T-helper 2 cell treated with Interferon-gamma antibody and Interleukin-4, amounts not matched to agents 5 μg/mL and 100 μg/mL, for 36 hours (primary cell): ENCODE results near the gene UBASH3B.
"Not testable (repeated sequence)": the region's sequence is repeated elsewhere in the genome, so short reads cannot be mapped to it uniquely, and the experiment has no call there.

Experiments used
- DNase-seq: peaks from one replicate; pipeline ENCODE4 v3.0.0; 2021; ENCODE audit warnings: low spot score
- H3K27ac Mint-ChIP-seq: one replicate; pipeline ENCODE4 v1.8.0; 2021; ENCODE audit warnings: mild to moderate bottlenecking, mixed read lengths
- H3K27me3 Mint-ChIP-seq: one replicate; pipeline ENCODE4 v1.8.0; 2021; ENCODE audit warnings: low read depth, mixed read lengths
- H3K36me3 Mint-ChIP-seq: one replicate; pipeline ENCODE4 v1.8.0; 2021; ENCODE audit warnings: low read depth, mixed read lengths
- H3K4me1 Mint-ChIP-seq: one replicate; pipeline ENCODE4 v1.8.0; 2021; ENCODE audit warnings: low read depth, mixed read lengths
- H3K4me3 Mint-ChIP-seq: one replicate; pipeline ENCODE4 v1.8.0; 2022; ENCODE audit warnings: mild to moderate bottlenecking, moderate library complexity, mixed read lengths
- H3K9me3 Mint-ChIP-seq: one replicate; pipeline ENCODE4 v1.8.0; 2021; ENCODE audit warnings: mixed read lengths

UBASH3B gene

DNA sequence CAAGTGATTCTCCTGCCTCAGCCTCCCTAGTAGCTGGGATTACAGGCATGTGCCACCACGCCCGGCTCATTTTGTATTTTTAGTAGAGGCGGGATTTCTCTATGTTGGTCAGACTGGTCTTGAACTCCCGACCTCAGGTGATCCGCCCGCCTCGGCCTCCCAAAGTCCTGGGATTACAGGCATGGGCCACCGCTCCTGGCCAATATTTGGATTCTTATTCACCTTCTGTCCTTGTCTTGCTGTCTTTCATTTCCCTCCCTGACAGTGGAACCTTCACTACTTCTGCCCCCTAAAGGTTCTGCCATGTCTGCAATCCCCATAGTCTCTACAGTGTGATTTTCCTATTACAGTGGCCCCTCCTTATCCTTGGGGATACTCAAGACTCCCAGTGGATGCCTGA lies 75.2 kb downstream of the UBASH3B start:
- not testable (repeated sequence) for H3K36me3 Mint-ChIP-seq, H3K4me3 Mint-ChIP-seq, H3K27ac Mint-ChIP-seq, H3K27me3 Mint-ChIP-seq, H3K9me3 Mint-ChIP-seq, DNase-seq
- peaks cover 51% of the 10 kb centered on the region for H3K4me1 Mint-ChIP-seq

DNA sequence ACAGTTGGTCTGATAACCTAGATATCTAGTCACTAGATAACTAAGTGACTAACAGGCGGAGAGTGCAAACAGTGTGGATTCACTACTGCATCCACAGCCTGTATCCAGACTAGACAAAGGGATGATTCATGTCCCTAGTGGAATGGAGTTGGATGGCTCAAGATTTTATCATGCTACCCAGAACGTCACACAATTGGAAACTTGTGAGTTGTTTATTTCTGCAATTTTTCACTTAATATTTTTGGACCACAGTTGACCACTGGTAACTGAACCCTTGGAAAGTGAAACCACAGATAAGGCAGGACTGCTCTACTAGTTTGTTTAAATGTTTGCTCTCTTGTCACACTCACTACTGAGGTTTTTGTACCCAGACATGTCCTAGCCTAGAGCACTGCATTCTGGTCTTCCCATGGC lies 76.0 kb downstream of the UBASH3B start:
- Mint-ChIP-seq H3K4me1 (peaks cover 44% of the 10 kb centered on the region), H3K9me3 (no peaks in the 10 kb centered on the region), H3K36me3 (peaks cover 2% of the 10 kb centered on the region), H3K27me3 (no peaks in the 10 kb centered on the region), H3K27ac (no peak overlapping the region), H3K4me3 (no peak overlapping the region)
- DNase-seq, result no peak

DNA sequence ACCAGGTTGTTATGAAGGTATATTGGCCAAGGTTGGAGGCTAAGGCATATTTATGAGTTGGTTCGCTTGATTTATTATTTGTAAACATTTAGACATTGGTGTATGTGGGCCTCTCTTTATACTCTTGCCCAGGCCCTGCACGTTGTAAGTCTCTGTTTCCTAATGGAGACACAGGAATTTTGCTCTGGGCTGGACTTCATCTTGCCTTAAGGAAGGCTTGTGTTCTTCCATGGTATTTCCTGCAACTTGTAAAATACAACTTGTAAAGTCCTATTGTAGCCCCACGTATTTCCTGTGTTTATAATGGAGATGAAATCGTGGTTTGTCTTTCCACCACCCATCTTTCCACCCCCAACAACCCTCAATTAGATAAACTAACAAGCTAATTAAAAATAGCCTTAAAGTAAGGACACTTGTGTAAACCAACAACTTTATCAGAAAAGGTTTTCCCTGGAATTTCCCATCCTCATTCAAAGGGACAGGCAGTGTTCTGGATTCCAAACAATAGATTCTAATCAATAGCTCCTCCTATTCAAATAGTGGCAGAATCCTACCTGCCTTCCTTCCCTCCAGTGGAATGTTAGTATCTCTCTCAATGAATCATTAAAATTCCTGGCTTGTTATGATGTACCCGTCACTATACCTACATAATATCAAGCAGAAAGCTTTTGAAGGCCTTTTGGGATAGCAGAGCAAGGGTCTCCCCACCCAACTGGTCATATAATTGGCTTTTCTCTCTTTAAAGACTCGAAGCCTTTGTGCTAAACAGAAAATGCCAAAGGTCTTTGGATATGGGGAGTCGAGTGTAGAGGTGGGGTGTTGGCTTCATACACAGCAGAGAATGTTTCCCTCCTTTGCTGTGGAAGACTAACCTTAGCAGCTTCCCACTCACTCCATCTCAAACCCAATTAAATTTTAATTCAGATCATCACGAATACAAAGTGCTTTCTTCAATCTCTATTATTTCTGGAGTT lies 77.1 kb downstream of the UBASH3B start:
- Mint-ChIP-seq H3K36me3 (peaks cover 2% of the 10 kb centered on the region), H3K27me3 (no peaks in the 10 kb centered on the region), H3K9me3 (no peaks in the 10 kb centered on the region), H3K4me3 (no peak overlapping the region), H3K27ac (no peak overlapping the region), H3K4me1 (peaks cover 33% of the 10 kb centered on the region)
- no peak for DNase-seq

DNA sequence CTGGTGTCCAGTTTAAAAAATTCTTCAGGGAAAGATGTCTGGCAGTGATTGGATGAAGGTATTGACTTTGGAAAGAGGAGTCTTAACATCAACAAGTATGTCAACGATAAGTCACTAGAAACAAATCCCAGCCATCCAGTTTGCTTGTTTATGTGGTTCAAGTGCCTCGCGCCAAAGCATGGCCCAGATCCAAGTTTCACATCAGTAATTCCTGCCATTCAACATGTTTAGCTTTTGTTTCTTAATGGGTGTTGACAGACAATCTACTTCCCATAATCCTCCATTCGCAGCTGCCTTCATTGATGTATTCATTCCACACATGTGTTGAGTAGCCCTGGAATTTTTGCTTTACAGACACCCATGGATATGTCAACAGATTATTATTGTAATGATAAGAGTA lies 77.8 kb downstream of the UBASH3B start:
- H3K27ac Mint-ChIP-seq, result no peak overlapping the region
- peaks cover 2% of the 10 kb centered on the region for H3K36me3 Mint-ChIP-seq
- H3K4me3 Mint-ChIP-seq, result no peak overlapping the region
- DNase-seq, result no peak
- no peaks in the 10 kb centered on the region for H3K9me3 Mint-ChIP-seq
- peaks cover 29% of the 10 kb centered on the region for H3K4me1 Mint-ChIP-seq
- H3K27me3 Mint-ChIP-seq, result no peaks in the 10 kb centered on the region

DNA sequence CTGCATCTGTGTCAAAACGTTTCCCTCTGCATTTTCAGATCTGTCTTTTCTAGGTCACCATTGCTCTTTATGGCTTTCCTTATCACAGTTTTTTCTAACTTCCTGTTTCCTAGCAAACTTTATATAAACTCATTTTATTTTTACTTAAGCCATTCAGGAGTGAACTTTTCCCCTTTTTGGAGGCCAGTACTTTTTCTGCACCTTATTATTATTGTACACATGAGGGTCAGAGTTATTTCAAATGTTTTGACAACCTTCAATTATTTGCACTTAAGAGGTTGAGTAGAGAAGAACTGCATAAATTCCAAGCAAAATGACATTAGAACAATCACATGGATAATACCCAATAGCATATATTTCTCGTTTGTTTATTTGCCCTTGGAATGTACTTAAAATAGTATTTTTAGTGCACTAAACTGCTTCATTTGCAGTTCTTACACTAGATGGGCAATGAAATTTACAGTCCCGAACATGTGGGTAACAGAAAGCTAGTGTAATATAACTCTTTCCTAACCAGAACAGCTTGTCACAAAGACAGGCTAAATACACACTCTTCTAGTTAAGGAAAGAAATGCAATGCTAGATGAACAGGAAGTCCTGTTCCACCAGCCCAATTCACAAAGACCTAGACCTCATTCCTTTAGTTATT lies 79.5 kb downstream of the UBASH3B start:
- H3K9me3 Mint-ChIP-seq, result no peaks in the 10 kb centered on the region
- H3K27me3 Mint-ChIP-seq, result peaks cover 5% of the 10 kb centered on the region
- H3K4me1 Mint-ChIP-seq, result peaks cover 24% of the 10 kb centered on the region
- no peak overlapping the region for H3K4me3 Mint-ChIP-seq
- DNase-seq, result no peak
- peaks cover 2% of the 10 kb centered on the region for H3K36me3 Mint-ChIP-seq
- peak overlapping the region; percentile 4 for H3K27ac Mint-ChIP-seq

DNA sequence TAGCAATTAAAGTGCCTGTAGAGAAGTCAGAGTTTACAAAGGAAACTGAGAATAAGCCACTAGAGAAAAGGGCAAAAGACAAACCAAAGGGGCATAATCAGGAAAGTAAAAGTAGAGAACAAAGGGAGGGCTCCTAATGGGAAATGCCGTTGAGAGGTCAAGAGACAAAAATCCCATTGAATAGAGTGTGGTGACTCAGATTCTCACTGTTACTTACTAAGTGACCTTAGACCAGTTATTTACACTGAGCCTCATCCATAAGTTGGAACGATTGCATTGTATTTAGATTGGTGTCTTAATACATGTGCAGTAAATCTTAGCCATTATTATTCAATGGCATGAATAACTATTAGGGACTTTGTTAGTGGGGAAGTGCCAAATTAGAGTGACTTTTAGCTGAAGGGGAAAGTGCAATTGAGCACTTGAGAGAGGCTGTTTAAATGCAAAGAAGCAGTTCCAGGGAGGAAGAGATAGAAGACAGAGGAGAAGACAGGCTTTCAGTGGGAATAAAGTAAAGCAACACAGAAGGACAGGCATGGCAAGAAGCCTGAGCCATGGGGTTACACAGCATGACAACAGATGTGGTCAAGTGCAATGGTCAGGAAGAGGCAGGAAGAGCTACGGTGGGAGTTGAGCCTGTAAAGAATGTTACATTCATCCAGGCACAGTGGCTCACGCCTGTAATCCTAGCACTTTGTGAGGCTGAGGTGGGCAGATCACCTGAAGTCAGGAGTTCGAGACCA lies 82.6 kb downstream of the UBASH3B start:
- H3K9me3 Mint-ChIP-seq, result no peaks in the 10 kb centered on the region
- H3K4me1 Mint-ChIP-seq, result peaks cover 11% of the 10 kb centered on the region
- no peak for DNase-seq
- peaks cover 14% of the 10 kb centered on the region for H3K27me3 Mint-ChIP-seq
- H3K4me3 Mint-ChIP-seq, result no peak overlapping the region
- peaks cover 2% of the 10 kb centered on the region for H3K36me3 Mint-ChIP-seq
- H3K27ac Mint-ChIP-seq, result no peak overlapping the region

DNA sequence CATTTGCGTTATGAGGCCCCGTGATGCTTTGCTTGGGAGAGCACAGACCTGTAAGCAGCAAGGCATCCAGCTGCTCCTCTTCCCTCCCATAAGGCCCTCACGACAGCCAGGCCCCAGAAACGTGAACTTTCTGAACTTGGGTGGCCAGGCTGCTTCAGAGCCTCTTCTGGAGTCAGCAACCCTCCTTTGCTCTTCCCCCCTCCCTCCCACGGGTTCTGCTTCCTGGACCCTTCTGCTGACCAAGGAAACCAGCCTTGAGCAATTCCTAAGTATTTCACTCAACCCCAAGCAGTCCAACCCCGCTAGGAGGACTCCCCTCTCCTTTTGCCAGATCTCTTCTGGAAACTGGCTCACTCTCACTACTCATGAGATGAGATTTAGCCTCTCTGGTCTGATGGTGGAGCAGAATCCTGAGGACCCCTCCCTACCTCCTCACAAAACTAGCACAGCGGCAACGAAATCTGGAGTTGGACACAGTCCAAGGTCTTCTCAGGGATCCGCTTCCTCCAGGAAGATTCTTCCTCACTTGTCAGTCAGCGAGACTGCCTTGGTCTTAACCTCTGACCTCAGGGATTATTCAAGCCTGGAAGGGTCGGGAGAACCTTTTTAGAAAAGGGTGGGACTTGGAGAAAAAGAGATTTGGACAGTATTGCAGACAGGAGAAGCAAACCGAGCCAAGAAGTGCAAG lies 86.2 kb downstream of the UBASH3B start:
- no peak for DNase-seq
- Mint-ChIP-seq H3K27me3 (peaks cover 17% of the 10 kb centered on the region), H3K9me3 (no peaks in the 10 kb centered on the region), H3K4me3 (no peak overlapping the region), H3K27ac (no peak overlapping the region), H3K4me1 (peaks cover 22% of the 10 kb centered on the region), H3K36me3 (peaks cover 5% of the 10 kb centered on the region)

DNA sequence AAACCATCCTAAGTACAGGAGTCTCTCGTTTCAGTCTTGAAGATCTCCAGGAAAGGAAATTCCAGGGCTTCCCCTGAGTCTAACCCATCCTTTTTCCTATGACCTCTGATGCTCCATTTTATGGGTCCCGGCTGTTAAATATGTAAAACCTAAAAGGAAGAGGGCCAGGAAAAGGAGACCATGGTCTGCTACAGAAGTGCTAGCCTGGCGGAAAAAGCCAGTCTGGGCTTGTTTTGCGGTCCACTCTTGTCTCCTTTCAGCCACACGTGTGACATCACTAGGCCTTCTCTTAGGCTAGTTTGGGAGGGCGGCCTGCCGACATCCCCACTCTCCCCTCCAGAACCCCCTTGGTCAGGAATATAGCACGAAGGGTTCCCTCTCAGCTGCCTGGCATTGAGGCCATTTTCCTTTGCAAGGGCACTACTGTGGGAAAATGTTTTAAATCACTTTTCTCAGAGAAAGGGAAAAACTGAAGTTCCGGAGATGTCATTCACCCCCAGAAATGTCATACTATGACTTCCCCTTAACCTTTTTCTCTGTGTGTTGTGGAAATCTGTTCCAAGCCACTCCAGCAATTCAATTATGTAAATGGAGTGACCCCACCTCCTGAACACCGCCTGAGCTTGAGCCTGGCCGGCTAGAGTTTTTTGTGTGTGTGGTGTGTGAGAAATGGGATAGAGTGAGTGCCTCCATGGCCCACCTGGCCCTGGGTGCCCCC lies 86.9 kb downstream of the UBASH3B start:
- H3K4me3 Mint-ChIP-seq, result no peak overlapping the region
- H3K36me3 Mint-ChIP-seq, result peaks cover 5% of the 10 kb centered on the region
- H3K4me1 Mint-ChIP-seq, result peaks cover 29% of the 10 kb centered on the region
- H3K27me3 Mint-ChIP-seq, result peaks cover 17% of the 10 kb centered on the region
- no peak overlapping the region for H3K27ac Mint-ChIP-seq
- no peak for DNase-seq
- no peaks in the 10 kb centered on the region for H3K9me3 Mint-ChIP-seq

DNA sequence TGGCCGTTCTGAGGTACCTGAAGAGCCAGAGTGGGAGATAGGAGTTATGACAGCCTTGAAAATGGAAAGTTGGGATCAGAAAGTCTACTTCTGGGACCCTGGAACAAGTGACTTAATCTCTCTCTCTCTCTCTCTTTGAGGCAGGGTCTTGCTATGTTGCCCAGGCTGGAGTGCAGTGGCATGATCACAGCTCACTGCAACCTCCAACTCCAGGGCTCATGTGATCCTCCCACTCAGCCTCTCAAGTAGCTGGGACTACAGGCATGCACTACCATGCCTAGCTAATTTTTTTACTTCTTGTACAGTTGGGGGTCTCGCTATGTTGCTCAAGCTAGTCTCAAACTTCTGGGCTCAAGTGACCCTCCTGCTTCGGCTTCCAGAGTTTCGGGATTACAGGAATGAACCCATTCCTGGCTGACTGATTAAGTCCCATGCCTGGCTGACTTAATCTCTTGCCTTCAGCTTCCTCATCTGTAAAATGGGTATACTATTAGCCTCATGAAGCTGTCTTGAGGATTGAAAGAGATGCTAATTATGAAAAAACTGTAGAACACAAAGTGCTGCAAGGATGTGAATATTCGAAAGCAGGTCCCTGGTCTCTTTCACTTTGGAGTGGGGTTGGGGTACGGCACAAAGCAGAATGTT lies 87.7 kb downstream of the UBASH3B start:
- H3K36me3 Mint-ChIP-seq, result peaks cover 5% of the 10 kb centered on the region
- H3K4me1 Mint-ChIP-seq, result peaks cover 36% of the 10 kb centered on the region
- H3K9me3 Mint-ChIP-seq, result no peaks in the 10 kb centered on the region
- DNase-seq, result no peak
- H3K4me3 Mint-ChIP-seq, result no peak overlapping the region
- peak overlapping the region; percentile 59 for H3K27ac Mint-ChIP-seq
- H3K27me3 Mint-ChIP-seq, result peaks cover 17% of the 10 kb centered on the region

DNA sequence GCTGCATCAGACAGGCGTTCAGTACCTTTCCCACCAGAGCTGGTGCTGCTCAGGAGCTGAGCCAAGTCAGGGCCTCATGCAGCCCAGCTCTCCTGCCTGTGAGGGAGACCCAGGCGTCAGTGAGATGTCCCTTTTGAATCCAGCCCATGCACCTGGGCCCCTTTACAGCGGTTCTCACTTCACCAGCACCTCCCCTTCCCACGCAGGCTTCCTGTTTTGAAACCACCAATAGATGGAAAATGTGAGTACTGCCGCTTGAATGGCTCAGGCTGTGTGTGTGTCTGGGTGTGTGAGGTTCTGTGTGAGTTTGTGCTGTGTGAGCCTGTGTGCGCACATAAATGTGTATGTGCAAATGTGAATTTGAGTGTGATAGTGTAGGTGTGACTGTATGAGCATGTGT lies 88.4 kb downstream of the UBASH3B start:
- H3K4me1 Mint-ChIP-seq, result peaks cover 41% of the 10 kb centered on the region
- DNase-seq, result peak; percentile 92
- H3K4me3 Mint-ChIP-seq, result no peak overlapping the region
- H3K9me3 Mint-ChIP-seq, result no peaks in the 10 kb centered on the region
- H3K27me3 Mint-ChIP-seq, result peaks cover 14% of the 10 kb centered on the region
- no peak overlapping the region for H3K27ac Mint-ChIP-seq
- H3K36me3 Mint-ChIP-seq, result peaks cover 5% of the 10 kb centered on the region

DNA sequence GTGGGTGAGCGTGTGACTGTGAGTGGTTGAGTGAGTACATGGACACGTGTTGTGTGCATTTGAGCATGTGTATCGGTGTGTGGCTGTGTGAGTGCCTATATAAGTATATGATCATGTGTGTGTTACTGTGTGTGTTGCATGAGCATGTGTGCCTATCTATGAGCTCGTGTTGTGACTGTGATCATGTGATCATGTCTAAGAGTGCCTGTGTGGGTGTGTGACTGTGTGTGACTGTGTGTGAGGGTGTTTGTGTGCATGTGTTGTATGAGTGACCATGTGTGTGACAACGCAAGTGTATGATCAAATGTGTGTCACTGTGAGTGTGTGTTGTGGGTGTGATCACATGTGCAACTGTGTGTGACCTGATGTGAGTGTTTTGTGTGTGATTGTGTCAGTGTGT lies 88.8 kb downstream of the UBASH3B start:
- Mint-ChIP-seq H3K27ac (no peak overlapping the region), H3K4me3 (no peak overlapping the region), H3K36me3 (peaks cover 5% of the 10 kb centered on the region), H3K9me3 (no peaks in the 10 kb centered on the region), H3K4me1 (peaks cover 43% of the 10 kb centered on the region), H3K27me3 (peaks cover 12% of the 10 kb centered on the region)
- peak; percentile 20 for DNase-seq

DNA sequence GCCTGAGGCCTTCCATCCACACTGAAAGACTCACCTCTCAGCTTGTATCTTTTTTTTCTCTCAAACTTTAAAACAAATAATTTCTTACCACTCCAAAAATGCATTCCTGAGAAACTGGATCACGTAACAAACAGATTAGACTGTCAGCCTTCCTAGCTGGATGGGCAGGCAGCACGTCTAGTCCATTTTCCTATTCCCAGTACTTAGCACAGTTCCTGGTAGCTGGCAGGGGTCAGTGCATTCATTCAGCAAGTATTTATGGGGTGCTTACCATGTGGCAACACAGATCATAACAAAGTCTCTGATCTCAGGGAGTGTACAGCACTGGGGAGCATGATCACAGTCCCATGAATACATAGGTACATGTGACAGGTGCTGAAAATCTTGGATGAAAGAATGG lies 89.6 kb downstream of the UBASH3B start:
- Mint-ChIP-seq H3K27me3 (peaks cover 10% of the 10 kb centered on the region), H3K4me1 (peaks cover 47% of the 10 kb centered on the region), H3K4me3 (peak overlapping the region; percentile 36), H3K27ac (no peak overlapping the region), H3K9me3 (no peaks in the 10 kb centered on the region), H3K36me3 (peaks cover 5% of the 10 kb centered on the region)
- no peak for DNase-seq

DNA sequence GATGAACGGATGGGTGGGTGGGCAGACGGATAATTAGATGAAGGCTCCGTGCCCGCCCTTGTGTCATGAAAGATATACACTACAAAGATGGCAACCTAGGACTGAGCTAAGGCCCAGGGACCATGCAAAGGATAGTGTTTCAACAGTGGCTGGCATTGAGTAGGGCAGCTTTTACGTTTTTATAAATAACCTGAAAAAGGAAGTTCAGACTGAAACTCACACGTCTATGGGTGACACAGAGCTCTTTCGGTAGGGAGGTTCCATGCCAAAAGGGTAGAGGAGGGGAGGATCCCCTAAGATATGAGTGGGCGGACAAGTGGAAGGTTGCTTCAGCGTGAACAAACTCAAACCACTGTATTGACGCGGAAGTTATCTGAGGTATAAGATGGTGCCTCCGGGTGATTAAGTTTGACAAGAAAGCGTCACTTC lies 90.5 kb downstream of the UBASH3B start:
- no peak overlapping the region for H3K27ac Mint-ChIP-seq
- DNase-seq, result peak; percentile 83
- H3K36me3 Mint-ChIP-seq, result peaks cover 5% of the 10 kb centered on the region
- no peaks in the 10 kb centered on the region for H3K9me3 Mint-ChIP-seq
- H3K4me1 Mint-ChIP-seq, result peaks cover 53% of the 10 kb centered on the region
- H3K27me3 Mint-ChIP-seq, result peaks cover 6% of the 10 kb centered on the region
- H3K4me3 Mint-ChIP-seq, result peak overlapping the region; percentile 59
